K562 (cell line): ENCODE results near the gene OPHN1. TPM values are rescaled to one million over a fixed set of nuclear protein-coding genes. Genes with fewer than 3 reads are reported as not detected.

Source experiments
- ATAC-seq: fragments of 200-7000 bp; cut with Tn5 transposase; 3 replicates; pipeline ENCODE4 v1.9.1; 2020; ENCODE audit warnings: moderate library complexity
- BruUV-seq: library from RNA; stranded (reverse); fragments of 400-500 nt; replicated peaks from 2 replicates; lab custom pipeline; 2021; lab: Mats Ljungman, UMichigan
- CTCF ChIA-PET: fragments of 300-600 bp; formaldehyde crosslinking; extraction: SDS; loops from one replicate; lab custom pipeline; 2021; ENCODE audit warnings: low intra/inter-chr PET ratio; lab: Yijun Ruan, JAX
- POLR2A ChIA-PET: fragments of 300-600, 350-650 bp; sonication (Branson Sonifier 250); formaldehyde crosslinking; extraction: SDS; loops from one replicate; lab custom pipeline; 2021; ENCODE audit warnings: antibody characterized with exemption, inconsistent platforms; lab: Yijun Ruan, JAX
- DNase-seq, 4 experiments: peaks; one replicate each; pipeline versions ENCODE4 v3.0.0 to v3.0.0-alpha.2; 2011 to 2018; ENCODE audit warnings: low spot score in 3 of 4, mixed read lengths in 3 of 4; ENCODE audit errors: extremely low read depth in 1 of 4
- FAIRE-seq: peaks from 2 replicates; lab custom pipeline; 2011; peaks lifted over from hg19 to GRCh38; lab: Jason Lieb, UNC
- H2AFZ ChIP-seq: 2 replicates; pipeline ENCODE4 v1.6.0; 2011; ENCODE audit warnings: low read depth, low read length, control low read depth, inconsistent platforms
- H3K27ac ChIP-seq: fragments of 200-600 bp; 3 replicates; pipeline ENCODE4 v1.8.0; 2011; ENCODE audit warnings: low read depth, mild to moderate bottlenecking, control low read depth, inconsistent platforms, low read length, moderate library complexity, mixed read lengths; ENCODE audit errors: extremely low read depth
- H3K27me3 ChIP-seq, 2 experiments: fragments of 300-600 bp in 1 of 2; 2 replicates in 1 of 2; 3 replicates in 1 of 2; pipeline versions ENCODE4 v1.6.0 to v1.8.0; 2011; ENCODE audit warnings: inconsistent platforms in 2 of 2, low read length in 2 of 2, mild to moderate bottlenecking in 1 of 2, mixed read lengths in 1 of 2, moderate library complexity in 1 of 2; ENCODE audit not compliant: control insufficient read depth in 2 of 2, insufficient read depth in 2 of 2
- H3K36me3 ChIP-seq: fragments of 300-600 bp; 3 replicates; pipeline ENCODE4 v1.8.0; 2011; ENCODE audit warnings: mild to moderate bottlenecking, low read length, inconsistent platforms; ENCODE audit not compliant: control insufficient read depth, insufficient read depth
- H3K4me1 ChIP-seq, 2 experiments: fragments of 200-600 bp in 1 of 2; replicated peaks in 1 of 2; 2 replicates in 1 of 2; 3 replicates in 1 of 2; pipeline versions ENCODE4 v1.5.1 to v1.8.0; 2011; ENCODE audit warnings: inconsistent platforms in 2 of 2, low read length in 2 of 2, mild to moderate bottlenecking in 1 of 2, mixed read lengths in 1 of 2, moderate library complexity in 1 of 2; ENCODE audit not compliant: control insufficient read depth in 2 of 2, insufficient read depth in 2 of 2
- H3K4me2 ChIP-seq: 2 replicates; pipeline ENCODE4 v1.6.1; 2011; ENCODE audit warnings: low read length, control low read depth, inconsistent platforms, mixed read lengths; ENCODE audit not compliant: insufficient read depth
- H3K4me3 ChIP-seq: fragments of 200-600 bp; sonication (generic), shearing (Covaris generic); 2 replicates; pipeline ENCODE4 v1.5.1; 2016; ENCODE audit warnings: control low read depth, inconsistent platforms
- H3K79me2 ChIP-seq: fragments of 200-600 bp; 3 replicates; pipeline ENCODE4 v1.8.0; 2011; ENCODE audit warnings: low read length, inconsistent platforms; ENCODE audit not compliant: control insufficient read depth, insufficient read depth
- H3K9ac ChIP-seq, 2 experiments: 2 replicates each; pipeline versions ENCODE4 v1.6.0 to v1.6.1; 2011; ENCODE audit warnings: low read depth in 2 of 2, low read length in 2 of 2, control low read depth in 1 of 2, inconsistent platforms in 1 of 2, mild to moderate bottlenecking in 1 of 2, mixed read lengths in 1 of 2; ENCODE audit not compliant: insufficient read depth in 1 of 2
- H3K9me1 ChIP-seq: one replicate; pipeline ENCODE4 v1.6.0; 2011; ENCODE audit warnings: inconsistent platforms, mild to moderate bottlenecking, low read length, moderate library complexity; ENCODE audit not compliant: control insufficient read depth, insufficient read depth
- H3K9me3 ChIP-seq: replicated peaks from 2 replicates; pipeline ENCODE4 v1.5.1; 2011; ENCODE audit warnings: low read depth, low read length, inconsistent platforms; ENCODE audit not compliant: control insufficient read depth, insufficient read depth
- H4K20me1 ChIP-seq: replicated peaks from 2 replicates; pipeline ENCODE4 v1.6.1; 2011; ENCODE audit warnings: low read length, inconsistent platforms, mixed read lengths; ENCODE audit not compliant: control insufficient read depth, insufficient read depth
- BMI1 ChIP-seq: fragments of 150-350 bp; IDR thresholded peaks from 2 replicates; pipeline ENCODE4 v1.6.1; 2014; ENCODE audit warnings: low read length
- MEIS2 ChIP-seq: fragments of 450-650 bp; IDR thresholded peaks from 2 replicates; pipeline ENCODE4 v1.6.1; 2014; ENCODE audit warnings: mild to moderate bottlenecking; ENCODE audit not compliant: partially characterized antibody
- RFX5 ChIP-seq: IDR thresholded peaks from 2 replicates; pipeline ENCODE4 v1.6.1; 2011; ENCODE audit warnings: low read depth, mild to moderate bottlenecking, improper control_type of control experiment, low read length
- SP2 ChIP-seq: IDR thresholded peaks from 2 replicates; pipeline ENCODE4 v1.6.1; 2011; ENCODE audit warnings: mild to moderate bottlenecking, low read depth, low read length, moderate library complexity; ENCODE audit not compliant: poor library complexity, severe bottlenecking; ENCODE audit errors: extremely low read depth
- TFAM ChIP-seq: fragments of 250-450 bp; sonication (Bioruptor Pico); conservative IDR thresholded peaks from 2 replicates; pipeline ENCODE4 v1.5.0; 2021; ENCODE audit warnings: mild to moderate bottlenecking, moderate library complexity
- TGIF2 ChIP-seq: sonication (generic); formaldehyde crosslinking; IDR thresholded peaks from 2 replicates; pipeline ENCODE4 v1.8.1; 2022; ENCODE audit warnings: mild to moderate bottlenecking, missing genetic modification reagents, moderate library complexity
- ZNF707 ChIP-seq: fragments of 250-450 bp; sonication (Bioruptor Pico); conservative IDR thresholded peaks from 2 replicates; pipeline ENCODE4 v1.8.0; 2022; ENCODE audit warnings: inconsistent platforms, mild to moderate bottlenecking, moderate library complexity
- WGBS: fragments of 100-300 bp; shearing (Covaris generic); methylation state at CpG from one replicate; pipeline ENCODE4 v1.1.6; 2016; ENCODE audit warnings: low coverage, mixed read lengths; ENCODE audit not compliant: insufficient coverage; ENCODE audit errors: missing lambda C conversion rate; 5-methylcytosine and 5-hydroxymethylcytosine counted together
- in situ Hi-C: fragments of 300-500 bp; cut with MboI; formaldehyde crosslinking; loops from 4 replicates; pipeline ENCODE4 v1.15.0; 2018; ENCODE audit warnings: inconsistent platforms, mixed read lengths
- intact Hi-C: fragments of 100-400 bp; cut with micrococcal nuclease; formaldehyde crosslinking; loops from 2 replicates; pipeline ENCODE4 v1.14.2; 2022
- polyA plus RNA-seq, 8 experiments: library from polyadenylated mRNA; depleted of rRNA in 4 of 8; stranded (reverse) in 5 of 8; unstranded in 3 of 8; fragments of >200 nt; fragmentation: Nextera tagmentation in 2 of 8; fragmentation: Illumina TruSeq in 1 of 8; extraction: Ambion mirVana in 2 of 8; extraction: Trizol in 1 of 8; gene quantifications; 2 replicates each; pipeline versions ENCODE4 v1.2.1 to v1.2.3, GENCODE V29; 2011 to 2014; ENCODE audit warnings: inconsistent platforms in 1 of 8, missing spikeins in 1 of 8
- total RNA-seq, 7 experiments: library from RNA; depleted of rRNA in 6 of 7; stranded (reverse); fragments of >200 nt in 6 of 7; fragmentation: Illumina TruSeq in 2 of 7; extraction: Trizol in 2 of 7; gene quantifications; 2 replicates each; pipeline versions ENCODE4 v1.2.1 to v1.2.3, GENCODE V29; 2011 to 2021; ENCODE audit warnings: low replicate concordance in 1 of 7
- TF ChIP-seq, protein P1 (sequence below): fragments of 450-650 bp; IDR thresholded peaks from 2 replicates; pipeline ENCODE4 v1.7.0; 2016; ENCODE audit warnings: borderline replicate concordance
- TF ChIP-seq, protein P2 (sequence below): sonication (generic); formaldehyde crosslinking; IDR thresholded peaks from 2 replicates; pipeline ENCODE4 v1.8.0; 2022; ENCODE audit warnings: mild to moderate bottlenecking, low read depth, missing genetic modification reagents
- TF ChIP-seq, protein P3 (sequence below), 2 experiments: IDR thresholded peaks; 2 replicates each; pipeline ENCODE4 v1.6.1; 2012; ENCODE audit warnings: improper control_type of control experiment in 2 of 2, low read depth in 2 of 2, low read length in 2 of 2, borderline replicate concordance in 1 of 2

OPHN1 gene
- total and polyA plus RNA-seq, 9 of the 15 experiments (the other 6 are each of a cell fraction or from before 2014, with no cell fraction given): 0.28 to 1.8 (median 1.0) TPM

DNA sequence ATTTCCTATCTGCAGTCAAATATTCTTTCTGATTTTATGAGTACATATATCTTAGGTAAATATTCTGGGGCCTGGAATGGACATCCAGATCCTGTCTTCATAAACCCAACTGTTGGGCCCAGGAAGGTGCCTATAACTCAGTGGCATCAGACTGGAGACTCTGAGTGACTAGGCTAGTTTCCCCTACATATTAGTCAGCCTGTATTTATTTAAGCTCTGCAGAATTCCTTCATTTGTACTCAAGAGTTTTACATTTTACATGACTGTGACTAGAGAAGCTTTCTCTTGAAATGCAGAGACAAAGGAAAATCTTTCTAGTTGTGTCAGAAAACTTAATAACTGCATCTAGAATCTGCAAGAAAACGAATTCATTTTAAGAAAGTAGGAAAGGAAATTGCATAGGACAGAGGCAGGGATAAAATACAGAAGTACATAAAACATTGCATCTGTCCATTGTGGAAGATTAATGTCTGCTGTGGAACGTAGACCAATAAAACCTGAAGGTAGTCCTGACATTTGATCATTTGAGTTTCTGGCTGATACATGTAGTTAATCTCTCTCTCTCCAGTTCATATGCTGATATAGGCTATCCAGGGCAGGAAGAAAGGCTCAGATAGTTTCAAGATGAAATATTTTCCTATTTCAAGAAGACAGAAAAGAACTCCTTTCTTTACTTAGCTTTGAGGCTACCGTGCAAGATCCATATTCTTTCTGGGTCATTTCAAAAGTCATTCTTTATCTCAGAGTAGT is 78.2 kb downstream of the OPHN1 start:
- TF ChIP-seq MEIS2 (peak; percentile 7), TGIF2 (CRISPR knock-in tag) (no peak)
- no peaks in the 10 kb centered on the region for H3K36me3 ChIP-seq
- H3K27ac ChIP-seq: no peak overlapping the region
- H3K27me3 ChIP-seq: no peaks in the 10 kb centered on the region
- no peak overlapping the region for H2AFZ ChIP-seq
- no peaks in the 10 kb centered on the region for H3K9me1 ChIP-seq
- DNase-seq (no peak), ATAC-seq (no peak), FAIRE-seq (no peak)
- no peak overlapping the region for H3K4me2 ChIP-seq
- CTCF ChIA-PET: no interaction called here
- POLR2A ChIA-PET: no interaction called here
- in situ Hi-C loops (no loop called here), intact Hi-C loops (no loop called here)
- no peak overlapping the region for H3K9ac ChIP-seq
- H3K4me3 ChIP-seq: no peak overlapping the region
- H3K4me1 ChIP-seq: no peaks in the 10 kb centered on the region
- no peaks in the 10 kb centered on the region for H3K9me3 ChIP-seq
- BruUV-seq: no TSS peak
- H4K20me1 ChIP-seq: no peaks in the 10 kb centered on the region
- WGBS: 5% methylated on average over 3 of the region's 3 CpGs
- H3K79me2 ChIP-seq: no peaks in the 10 kb centered on the region

DNA sequence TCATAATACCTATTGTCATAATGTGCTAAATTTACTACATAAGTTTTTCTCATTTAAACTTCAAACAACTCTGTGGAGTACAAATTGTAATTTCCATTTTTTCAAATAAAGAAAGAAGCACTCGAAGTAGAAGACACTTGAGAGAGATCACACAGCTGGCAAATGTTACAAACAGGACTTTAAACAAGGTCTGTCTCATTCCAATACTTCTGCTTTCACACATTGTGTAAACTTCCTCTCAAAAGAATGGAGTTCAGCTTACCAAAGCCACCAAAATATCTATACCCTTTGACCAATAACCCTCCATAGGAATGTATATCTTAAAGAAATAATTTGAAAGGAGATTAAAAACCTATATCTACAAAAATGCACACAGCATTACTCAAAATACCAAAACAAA is 88.3 kb downstream of the OPHN1 start:
- Histone ChIP-seq H3K27ac (no peak overlapping the region), H3K36me3 (no peaks in the 10 kb centered on the region), H3K4me1 (no peaks in the 10 kb centered on the region), H4K20me1 (no peaks in the 10 kb centered on the region), H3K79me2 (no peaks in the 10 kb centered on the region), H3K9me3 (no peaks in the 10 kb centered on the region), H3K27me3 (no peaks in the 10 kb centered on the region), H3K4me2 (no peak overlapping the region), H3K9ac (no peak overlapping the region), H2AFZ (no peak overlapping the region), H3K4me3 (no peak overlapping the region), H3K9me1 (no peaks in the 10 kb centered on the region)
- WGBS: 0% methylated on average over 1 of the region's 1 CpG
- no TSS peak for BruUV-seq
- CTCF ChIA-PET: no interaction called here
- DNase-seq: no peak
- ATAC-seq: no peak
- POLR2A ChIA-PET: no interaction called here
- in situ Hi-C loops (no loop called here), intact Hi-C loops (no loop called here)
- FAIRE-seq: no peak
- TF ChIP-seq RFX5: no peak
- TF ChIP-seq BMI1: no peak
- TF ChIP-seq, protein P1, sequence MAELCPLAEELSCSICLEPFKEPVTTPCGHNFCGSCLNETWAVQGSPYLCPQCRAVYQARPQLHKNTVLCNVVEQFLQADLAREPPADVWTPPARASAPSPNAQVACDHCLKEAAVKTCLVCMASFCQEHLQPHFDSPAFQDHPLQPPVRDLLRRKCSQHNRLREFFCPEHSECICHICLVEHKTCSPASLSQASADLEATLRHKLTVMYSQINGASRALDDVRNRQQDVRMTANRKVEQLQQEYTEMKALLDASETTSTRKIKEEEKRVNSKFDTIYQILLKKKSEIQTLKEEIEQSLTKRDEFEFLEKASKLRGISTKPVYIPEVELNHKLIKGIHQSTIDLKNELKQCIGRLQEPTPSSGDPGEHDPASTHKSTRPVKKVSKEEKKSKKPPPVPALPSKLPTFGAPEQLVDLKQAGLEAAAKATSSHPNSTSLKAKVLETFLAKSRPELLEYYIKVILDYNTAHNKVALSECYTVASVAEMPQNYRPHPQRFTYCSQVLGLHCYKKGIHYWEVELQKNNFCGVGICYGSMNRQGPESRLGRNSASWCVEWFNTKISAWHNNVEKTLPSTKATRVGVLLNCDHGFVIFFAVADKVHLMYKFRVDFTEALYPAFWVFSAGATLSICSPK: no peak
- TF ChIP-seq, protein P2, sequence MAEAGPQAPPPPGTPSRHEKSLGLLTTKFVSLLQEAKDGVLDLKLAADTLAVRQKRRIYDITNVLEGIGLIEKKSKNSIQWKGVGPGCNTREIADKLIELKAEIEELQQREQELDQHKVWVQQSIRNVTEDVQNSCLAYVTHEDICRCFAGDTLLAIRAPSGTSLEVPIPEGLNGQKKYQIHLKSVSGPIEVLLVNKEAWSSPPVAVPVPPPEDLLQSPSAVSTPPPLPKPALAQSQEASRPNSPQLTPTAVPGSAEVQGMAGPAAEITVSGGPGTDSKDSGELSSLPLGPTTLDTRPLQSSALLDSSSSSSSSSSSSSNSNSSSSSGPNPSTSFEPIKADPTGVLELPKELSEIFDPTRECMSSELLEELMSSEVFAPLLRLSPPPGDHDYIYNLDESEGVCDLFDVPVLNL (CRISPR knock-in tag): no peak
- TF ChIP-seq, protein P3, sequence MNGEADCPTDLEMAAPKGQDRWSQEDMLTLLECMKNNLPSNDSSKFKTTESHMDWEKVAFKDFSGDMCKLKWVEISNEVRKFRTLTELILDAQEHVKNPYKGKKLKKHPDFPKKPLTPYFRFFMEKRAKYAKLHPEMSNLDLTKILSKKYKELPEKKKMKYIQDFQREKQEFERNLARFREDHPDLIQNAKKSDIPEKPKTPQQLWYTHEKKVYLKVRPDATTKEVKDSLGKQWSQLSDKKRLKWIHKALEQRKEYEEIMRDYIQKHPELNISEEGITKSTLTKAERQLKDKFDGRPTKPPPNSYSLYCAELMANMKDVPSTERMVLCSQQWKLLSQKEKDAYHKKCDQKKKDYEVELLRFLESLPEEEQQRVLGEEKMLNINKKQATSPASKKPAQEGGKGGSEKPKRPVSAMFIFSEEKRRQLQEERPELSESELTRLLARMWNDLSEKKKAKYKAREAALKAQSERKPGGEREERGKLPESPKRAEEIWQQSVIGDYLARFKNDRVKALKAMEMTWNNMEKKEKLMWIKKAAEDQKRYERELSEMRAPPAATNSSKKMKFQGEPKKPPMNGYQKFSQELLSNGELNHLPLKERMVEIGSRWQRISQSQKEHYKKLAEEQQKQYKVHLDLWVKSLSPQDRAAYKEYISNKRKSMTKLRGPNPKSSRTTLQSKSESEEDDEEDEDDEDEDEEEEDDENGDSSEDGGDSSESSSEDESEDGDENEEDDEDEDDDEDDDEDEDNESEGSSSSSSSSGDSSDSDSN (IDR thresholded peaks at IDR 0.05; ENCODE audit: borderline replicate concordance in 1 of 2, low read depth in 2 of 2, low read length in 2 of 2): no peak
- TF ChIP-seq ZNF707: no peak
- no peak for TF ChIP-seq TFAM (CRISPR knock-in tag)
- TF ChIP-seq SP2: no peak
